ENCODE results near the gene CHST7. TPM values are rescaled to one million over a fixed set of nuclear protein-coding genes. Genes with fewer than 3 reads are reported as not detected.

CHST7 gene
- total RNA-seq, 2 donors from 2014 or later, result 2.0 to 2.9 TPM

DNA sequence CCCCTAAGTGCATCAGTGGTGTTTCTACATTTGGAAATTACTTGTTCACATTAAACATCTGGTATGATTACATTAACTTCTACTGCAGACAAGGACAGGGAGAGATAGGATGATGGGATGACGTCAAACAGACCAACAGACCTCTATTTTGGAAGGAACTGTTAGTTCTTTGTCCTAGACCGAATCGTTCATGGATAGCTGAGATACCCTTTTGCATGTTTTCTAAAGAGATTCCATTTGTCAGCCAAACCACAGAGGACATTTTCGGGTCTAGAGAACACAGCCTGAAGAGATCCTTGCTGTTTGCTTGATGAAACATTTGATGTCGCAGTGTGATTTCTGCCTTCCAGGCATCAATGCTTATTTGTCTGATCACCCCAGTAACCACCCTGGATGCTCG is 27.7 kb downstream of the CHST7 start:
- no peak for DNase-seq (ENCODE audit: low spot score)
- peaks cover 0 to 9% of the 10 kb centered on the region in 2 donors for H3K27me3 Mint-ChIP-seq
- no peak overlapping the region for H3K27ac Mint-ChIP-seq
- peaks cover 0 to 2% of the 10 kb centered on the region in 2 donors for H3K4me1 Mint-ChIP-seq (ENCODE audit: low read depth in 2 of 2)
- ATAC-seq, result no peak
- no peak overlapping the region for H3K4me3 Mint-ChIP-seq
- H3K9me3 Mint-ChIP-seq, result no peaks in the 10 kb centered on the region
- H3K36me3 Mint-ChIP-seq, result no peaks in the 10 kb centered on the region

DNA sequence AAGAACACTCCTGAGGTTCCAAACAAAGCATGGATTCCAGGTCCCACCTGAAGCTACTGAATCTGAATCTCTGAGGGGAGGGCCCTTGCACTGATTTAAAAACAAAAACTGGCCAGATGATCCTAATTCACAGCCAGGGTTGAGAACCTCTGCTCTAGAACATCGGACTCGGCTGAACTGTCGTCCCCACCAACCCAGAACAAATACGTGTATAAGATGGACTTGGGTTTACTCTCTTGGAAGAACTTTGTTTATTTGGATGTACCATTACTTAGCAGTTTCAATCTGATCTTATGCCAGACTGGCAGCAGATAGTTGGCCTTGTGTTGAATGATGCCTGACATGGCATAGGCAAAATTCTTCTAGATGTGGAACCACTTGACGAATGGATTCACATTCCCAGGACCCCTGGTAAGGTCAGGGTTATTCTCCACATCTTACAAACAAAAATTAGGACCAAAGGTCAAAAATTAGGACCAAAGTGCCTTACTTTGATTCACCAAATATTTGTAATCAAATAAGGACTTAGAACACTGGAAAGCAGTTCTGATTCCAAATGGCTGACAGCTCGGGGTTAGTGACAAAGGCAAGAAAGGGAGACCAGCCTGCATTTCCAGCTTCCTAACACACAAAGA is 29.0 kb downstream of the CHST7 start:
- Mint-ChIP-seq H3K4me3 (no peak overlapping the region), H3K4me1 (ENCODE audit: low read depth in 2 of 2) (peaks cover 0 to 2% of the 10 kb centered on the region in 2 donors), H3K27ac (no peak overlapping the region), H3K27me3 (peaks cover 0 to 11% of the 10 kb centered on the region in 2 donors), H3K36me3 (no peaks in the 10 kb centered on the region), H3K9me3 (no peaks in the 10 kb centered on the region)
- DNase-seq (ENCODE audit: low spot score) (no peak), ATAC-seq (no peak)

DNA sequence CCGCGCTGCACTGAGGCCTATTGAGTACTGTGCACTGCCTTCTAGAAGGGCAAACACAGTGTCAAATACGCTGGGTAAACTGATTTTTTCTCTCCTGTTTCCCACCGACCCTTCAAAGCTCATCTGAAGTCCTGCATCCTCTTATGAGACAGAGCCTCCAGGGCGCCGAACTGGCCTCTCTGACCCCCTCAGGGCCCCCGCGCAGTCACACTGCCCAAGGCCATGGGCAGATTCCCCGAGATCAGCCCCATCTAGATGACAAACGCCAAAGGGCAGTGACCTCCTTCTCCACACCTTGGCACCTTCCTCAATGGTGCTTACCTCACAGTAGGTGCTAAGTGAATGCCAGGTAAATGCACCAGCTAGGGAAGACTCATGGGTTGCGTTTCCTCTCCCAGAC is 34.4 kb downstream of the CHST7 start:
- DNase-seq (ENCODE audit: low spot score), result no peak
- Mint-ChIP-seq H3K36me3 (no peaks in the 10 kb centered on the region), H3K9me3 (no peaks in the 10 kb centered on the region), H3K27me3 (peaks cover 0 to 2% of the 10 kb centered on the region in 2 donors), H3K27ac (no peak overlapping the region), H3K4me3 (no peak overlapping the region), H3K4me1 (ENCODE audit: low read depth in 2 of 2) (no peaks in the 10 kb centered on the region)
- ATAC-seq, result peak in 1 of 2 donors; percentile 50

DNA sequence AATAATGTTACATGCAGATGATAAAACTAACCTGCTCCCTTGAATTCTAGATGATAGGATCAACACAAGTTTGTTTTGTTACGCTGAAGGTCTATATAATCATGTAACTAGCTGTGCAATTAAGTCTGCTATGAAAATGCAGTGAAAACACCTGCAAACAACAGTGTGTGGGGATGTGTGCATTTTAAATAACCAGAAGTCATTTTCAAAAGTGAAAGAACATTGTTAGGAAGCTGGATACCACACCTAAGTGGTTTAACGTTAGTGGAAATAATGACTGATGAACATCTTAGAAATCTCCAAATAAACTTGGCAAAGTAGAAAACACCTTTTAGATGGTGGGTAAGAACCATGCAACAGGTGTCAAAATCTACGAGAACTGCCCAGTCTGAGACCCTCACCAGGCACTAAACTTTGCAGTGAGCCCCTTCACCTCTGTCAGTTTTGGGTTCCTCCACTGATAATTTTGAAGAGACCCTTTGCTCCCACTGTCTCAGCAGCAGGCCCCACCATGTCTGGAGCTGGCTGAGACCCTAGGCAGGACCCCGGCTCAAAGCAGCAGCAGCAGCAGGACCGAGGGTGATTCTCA is 36.6 kb downstream of the CHST7 start:
- no peaks in the 10 kb centered on the region for H3K9me3 Mint-ChIP-seq
- no peak for ATAC-seq
- no peaks in the 10 kb centered on the region for H3K36me3 Mint-ChIP-seq
- H3K4me3 Mint-ChIP-seq, result no peak overlapping the region
- H3K4me1 Mint-ChIP-seq (ENCODE audit: low read depth in 2 of 2), result no peaks in the 10 kb centered on the region
- peaks cover 0 to 2% of the 10 kb centered on the region in 2 donors for H3K27me3 Mint-ChIP-seq
- DNase-seq (ENCODE audit: low spot score), result no peak
- H3K27ac Mint-ChIP-seq, result no peak overlapping the region

DNA sequence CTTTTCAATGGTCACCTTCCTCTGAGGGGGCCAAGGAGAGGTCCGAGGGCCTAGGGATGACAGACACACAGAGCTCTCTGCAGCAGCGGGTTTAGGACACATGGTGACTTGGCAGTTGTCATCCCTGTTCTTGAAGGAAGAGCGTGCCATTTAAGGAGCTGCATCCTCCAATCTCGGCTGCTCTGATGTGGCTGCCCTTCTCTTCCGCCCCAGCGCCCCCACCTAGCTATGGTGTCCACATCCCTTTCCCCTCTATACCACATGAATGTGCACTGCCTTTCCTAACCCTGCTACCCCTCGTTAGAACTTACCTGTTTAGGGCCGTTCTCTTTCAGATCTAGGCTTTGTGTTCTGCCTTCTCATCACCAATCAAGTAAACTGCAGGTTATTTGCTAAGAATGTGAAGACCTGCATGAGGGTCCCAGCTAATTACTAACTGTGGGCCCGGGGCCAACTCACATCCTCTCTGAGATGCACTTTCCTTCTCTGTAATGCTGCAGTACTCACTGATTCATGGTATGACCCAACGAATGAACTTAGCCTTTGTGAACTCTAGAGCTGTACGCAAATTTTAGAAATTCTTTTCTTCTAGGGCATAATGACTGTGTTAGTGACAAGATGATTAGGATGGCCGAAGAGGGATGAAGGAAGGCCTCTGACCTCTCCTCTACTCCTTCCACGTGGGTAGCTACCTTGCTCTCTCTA is 38.2 kb downstream of the CHST7 start:
- no peak for DNase-seq (ENCODE audit: low spot score)
- no peak overlapping the region for H3K27ac Mint-ChIP-seq

DNA sequence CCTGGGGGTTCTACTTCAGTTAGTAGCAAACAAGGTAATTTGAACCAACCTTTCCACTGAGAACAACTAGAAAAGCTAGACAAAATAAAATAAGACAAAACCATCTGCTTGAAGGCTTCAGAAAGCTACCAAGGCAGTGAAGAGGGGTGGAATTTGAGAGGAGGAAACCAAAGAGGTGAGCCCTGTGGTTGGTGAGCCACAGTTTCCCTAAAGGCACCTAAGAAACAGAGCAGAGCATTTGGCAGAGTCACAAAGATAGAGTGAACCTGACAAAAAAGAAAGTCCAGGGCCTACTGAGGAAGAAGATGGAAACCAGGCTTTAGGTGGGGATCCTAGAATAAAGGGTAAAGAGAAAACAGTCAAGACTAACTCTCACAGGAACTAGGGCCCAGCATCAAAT is 44.3 kb downstream of the CHST7 start:
- ATAC-seq (no peak), DNase-seq (ENCODE audit: low spot score) (no peak)
- Mint-ChIP-seq H3K36me3 (peaks cover 5% of the 10 kb centered on the region), H3K4me1 (ENCODE audit: low read depth in 2 of 2) (peaks cover 0 to 4% of the 10 kb centered on the region in 2 donors), H3K27ac (no peak overlapping the region), H3K4me3 (no peak overlapping the region), H3K27me3 (peaks cover 0 to 19% of the 10 kb centered on the region in 2 donors), H3K9me3 (no peaks in the 10 kb centered on the region)

More for the DNA sequence above, 38.2 kb downstream of the CHST7 start:
- no peaks in the 10 kb centered on the region for H3K9me3 Mint-ChIP-seq
- no peak overlapping the region for H3K4me3 Mint-ChIP-seq
- no peaks in the 10 kb centered on the region for H3K4me1 Mint-ChIP-seq (ENCODE audit: low read depth in 2 of 2)
- peaks cover 0 to under 1% of the 10 kb centered on the region in 2 donors for H3K27me3 Mint-ChIP-seq
- ATAC-seq, result no peak
- H3K36me3 Mint-ChIP-seq, result no peaks in the 10 kb centered on the region

DNA sequence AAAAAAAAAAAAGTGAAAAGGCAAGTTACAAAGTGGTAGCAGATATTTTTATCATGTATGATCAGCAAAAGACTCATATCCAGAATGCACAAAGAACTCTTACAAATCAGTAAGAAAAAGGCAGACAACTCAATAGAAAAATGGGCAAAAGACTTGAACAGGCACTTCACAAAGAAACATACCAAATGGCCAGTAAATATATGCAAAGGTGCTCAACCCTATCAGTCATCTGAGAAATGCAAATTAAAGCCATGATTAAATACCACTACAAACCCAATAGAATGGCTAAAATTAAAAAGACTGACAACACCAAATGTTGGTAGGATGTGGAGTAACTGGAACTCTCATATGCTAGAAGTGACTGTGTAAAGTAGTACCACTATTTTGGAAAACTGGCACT is 45.4 kb downstream of the CHST7 start:
- Mint-ChIP-seq H3K27me3 (peaks cover 0 to 22% of the 10 kb centered on the region in 2 donors), H3K36me3 (peaks cover 5% of the 10 kb centered on the region)

DNA sequence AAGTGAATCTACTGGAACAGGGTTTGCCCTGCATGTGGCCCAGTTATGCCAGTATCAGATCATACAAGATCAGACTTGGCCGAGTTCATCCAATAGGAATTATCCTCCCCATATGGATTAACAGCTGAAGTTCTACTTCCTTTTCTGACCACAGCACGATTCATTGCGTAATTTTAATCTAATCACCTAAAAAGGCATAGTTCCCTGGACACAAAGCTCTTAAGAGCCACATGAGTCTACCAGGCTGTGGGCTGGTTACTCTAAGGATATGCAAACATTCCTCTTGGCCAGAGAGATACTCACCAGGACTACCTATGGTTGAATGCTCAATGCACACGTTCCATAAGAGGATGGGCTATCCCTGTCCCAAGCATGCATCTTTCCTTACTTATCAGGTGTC is 46.9 kb downstream of the CHST7 start:
- Mint-ChIP-seq H3K27me3 (peaks cover 0 to 22% of the 10 kb centered on the region in 2 donors), H3K27ac (no peak overlapping the region), H3K9me3 (no peaks in the 10 kb centered on the region), H3K4me3 (no peak overlapping the region), H3K36me3 (peaks cover 5% of the 10 kb centered on the region), H3K4me1 (ENCODE audit: low read depth in 2 of 2) (peaks cover 0 to 4% of the 10 kb centered on the region in 2 donors)
- DNase-seq (ENCODE audit: low spot score) (no peak), ATAC-seq (no peak)

More for the DNA sequence above, 45.4 kb downstream of the CHST7 start:
- no peaks in the 10 kb centered on the region for H3K9me3 Mint-ChIP-seq
- no peak for DNase-seq (ENCODE audit: low spot score)
- no peak overlapping the region for H3K27ac Mint-ChIP-seq
- no peak for ATAC-seq
- H3K4me3 Mint-ChIP-seq, result no peak overlapping the region
- peaks cover 0 to 4% of the 10 kb centered on the region in 2 donors for H3K4me1 Mint-ChIP-seq (ENCODE audit: low read depth in 2 of 2)

DNA sequence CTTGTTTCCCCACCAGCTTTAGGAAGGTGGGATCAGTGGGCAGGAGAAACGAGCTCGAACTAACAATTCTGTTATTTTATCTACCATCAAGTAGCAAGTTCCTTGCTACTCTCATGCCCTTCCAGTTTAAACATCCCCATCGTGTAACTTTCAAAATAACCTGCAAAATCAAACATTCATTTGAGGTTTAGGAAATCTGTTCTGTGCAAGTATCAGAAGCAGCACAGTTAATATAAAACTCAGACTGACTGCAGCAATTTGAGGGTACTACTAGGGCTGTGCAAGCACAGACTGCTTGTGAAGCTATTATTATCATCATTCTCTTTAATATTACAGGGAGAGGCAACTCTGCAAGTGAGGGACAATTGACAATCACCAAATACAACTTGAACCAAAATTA is 48.0 kb downstream of the CHST7 start:
- Mint-ChIP-seq H3K4me1 (ENCODE audit: low read depth in 2 of 2) (peaks cover 2 to 5% of the 10 kb centered on the region in 2 donors), H3K36me3 (peaks cover 5% of the 10 kb centered on the region), H3K27ac (no peak overlapping the region), H3K4me3 (no peak overlapping the region), H3K27me3 (peaks cover 0 to 23% of the 10 kb centered on the region in 2 donors), H3K9me3 (no peaks in the 10 kb centered on the region)
- ATAC-seq (no peak), DNase-seq (ENCODE audit: low spot score) (no peak)

DNA sequence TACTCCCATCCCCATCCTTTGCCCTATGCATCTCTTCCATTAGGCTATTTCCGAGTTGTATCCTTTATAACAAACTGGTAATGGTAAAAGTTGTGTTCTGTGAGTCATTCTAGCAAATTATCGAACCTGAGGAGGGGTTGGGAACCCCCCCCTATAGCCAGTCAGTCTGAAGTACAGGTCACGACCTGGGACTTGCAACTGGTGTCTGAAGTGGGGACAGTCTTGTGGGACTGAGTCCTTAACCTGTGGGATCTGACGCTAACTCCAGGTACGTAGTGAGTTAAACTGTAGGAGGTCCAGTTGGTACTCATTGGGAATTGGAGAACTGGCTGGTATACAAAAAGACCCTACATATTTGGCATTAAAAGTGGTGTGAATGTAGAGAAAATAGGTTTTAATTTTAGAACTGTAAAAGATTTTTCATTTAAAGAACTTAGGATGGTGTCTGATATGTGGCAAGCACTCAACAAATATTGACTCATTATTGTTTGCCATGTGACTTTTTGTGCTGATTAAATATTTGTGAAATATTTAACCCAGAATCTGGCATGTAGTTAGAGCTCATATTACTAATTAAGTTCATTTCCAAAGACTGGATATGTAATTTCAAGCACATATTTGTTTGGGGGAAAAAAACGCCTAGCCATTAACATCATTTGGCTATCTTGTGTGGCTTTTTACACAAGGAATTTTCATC is 50.7 kb downstream of the CHST7 start:
- H3K27ac Mint-ChIP-seq, result no peak overlapping the region
- no peak for DNase-seq (ENCODE audit: low spot score)
- peaks cover 8 to 14% of the 10 kb centered on the region in 2 donors for H3K4me1 Mint-ChIP-seq (ENCODE audit: low read depth in 2 of 2)
- H3K36me3 Mint-ChIP-seq, result no peaks in the 10 kb centered on the region
- ATAC-seq, result no peak
- H3K4me3 Mint-ChIP-seq, result no peak overlapping the region
- H3K9me3 Mint-ChIP-seq, result no peaks in the 10 kb centered on the region
- peaks cover 0 to 22% of the 10 kb centered on the region in 2 donors for H3K27me3 Mint-ChIP-seq

DNA sequence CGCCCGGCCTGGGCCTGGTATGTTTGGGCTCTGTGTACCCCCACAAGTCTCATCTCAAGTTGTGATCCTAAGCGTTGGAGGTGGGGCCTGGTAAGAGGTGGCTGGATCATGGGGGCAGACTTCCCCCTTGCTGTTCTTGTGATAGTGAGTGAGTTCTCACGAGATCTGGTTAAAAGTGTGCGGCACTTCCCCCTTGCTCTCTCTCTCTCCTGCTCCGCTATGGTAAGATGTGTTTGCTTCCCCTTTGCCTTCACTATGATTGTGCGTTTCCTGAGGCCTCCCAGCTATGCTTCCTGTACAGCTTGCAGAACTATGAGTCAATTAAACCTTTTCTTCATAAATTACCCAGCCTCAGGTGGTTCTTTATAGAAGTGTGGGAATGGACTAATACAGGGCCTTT is 53.0 kb downstream of the CHST7 start:
- Mint-ChIP-seq H3K27me3 (peaks cover 0 to 32% of the 10 kb centered on the region in 2 donors), H3K9me3 (no peaks in the 10 kb centered on the region), H3K4me3 (peak overlapping the region; percentile 27), H3K4me1 (ENCODE audit: low read depth in 2 of 2) (peaks cover 8 to 14% of the 10 kb centered on the region in 2 donors), H3K27ac (peak overlapping the region in 1 of 2 donors; percentile 28), H3K36me3 (no peaks in the 10 kb centered on the region)
- DNase-seq (ENCODE audit: low spot score) (no peak), ATAC-seq (peak in 1 of 2 donors; percentile 72)

DNA sequence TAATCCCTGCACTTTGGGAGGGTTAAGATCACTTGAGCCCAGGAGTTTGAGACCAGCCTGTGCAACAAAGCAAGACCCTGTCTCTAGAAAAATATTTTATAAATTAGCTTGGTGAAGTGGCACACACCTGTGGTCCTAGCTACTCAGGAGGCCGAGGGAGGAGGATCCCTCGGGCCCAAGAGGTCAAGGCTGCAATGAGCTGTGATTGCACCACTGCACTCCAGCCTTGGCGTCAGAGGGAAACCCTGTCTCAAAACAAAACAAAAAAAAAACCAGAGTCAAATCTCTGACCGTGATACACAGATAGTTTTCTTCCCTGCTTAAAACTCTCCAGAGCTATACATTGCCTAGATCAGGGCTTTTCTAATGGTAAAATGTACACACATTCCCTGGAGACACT is 53.5 kb downstream of the CHST7 start:
- Mint-ChIP-seq H3K4me1 (ENCODE audit: low read depth in 2 of 2) (peaks cover 8 to 14% of the 10 kb centered on the region in 2 donors), H3K9me3 (no peaks in the 10 kb centered on the region), H3K27ac (no peak overlapping the region), H3K27me3 (peaks cover 0 to 30% of the 10 kb centered on the region in 2 donors), H3K36me3 (no peaks in the 10 kb centered on the region), H3K4me3 (peak overlapping the region; percentile 27)
- DNase-seq (ENCODE audit: low spot score) (no peak), ATAC-seq (no peak)

DNA sequence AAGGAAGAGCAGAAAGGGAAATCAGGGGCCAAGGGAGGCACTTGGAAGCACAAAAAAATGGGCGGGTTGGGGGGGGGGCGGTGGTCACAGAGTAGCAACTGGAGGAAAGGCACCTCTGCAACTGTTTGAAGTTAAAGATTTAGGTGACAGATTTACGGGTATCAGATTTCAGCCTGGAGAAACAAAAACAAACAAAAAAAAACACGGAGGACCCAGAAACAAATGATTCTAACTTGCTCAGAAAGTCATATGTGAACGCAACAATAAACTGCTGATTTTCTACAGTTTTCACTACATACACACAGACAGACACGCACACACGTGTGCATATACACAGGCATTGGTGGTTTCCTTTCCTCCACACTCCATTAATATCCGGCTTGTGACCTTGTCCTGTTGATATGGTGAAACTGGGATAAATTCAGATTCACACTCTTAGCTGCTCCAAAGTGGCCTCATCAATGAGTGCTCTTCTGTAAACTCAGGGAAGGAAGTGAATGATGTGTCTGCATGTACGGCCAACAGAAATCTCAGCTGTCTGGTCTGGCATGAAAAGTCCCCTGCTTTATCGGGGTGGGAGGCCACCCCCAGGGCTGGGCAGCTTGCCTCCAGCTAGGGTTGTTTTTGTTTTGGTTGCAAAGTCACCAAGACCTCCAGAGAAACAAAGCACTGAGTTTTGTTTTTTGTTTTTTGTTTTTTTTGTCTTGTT is 54.3 kb downstream of the CHST7 start:
- Mint-ChIP-seq H3K9me3 (no peaks in the 10 kb centered on the region), H3K27ac (peak overlapping the region in 1 of 2 donors; percentile 49), H3K27me3 (peaks cover 0 to 31% of the 10 kb centered on the region in 2 donors), H3K36me3 (no peaks in the 10 kb centered on the region), H3K4me3 (peak overlapping the region; percentile 70), H3K4me1 (ENCODE audit: low read depth in 2 of 2) (peaks cover 8 to 14% of the 10 kb centered on the region in 2 donors)
- DNase-seq (ENCODE audit: low spot score) (no peak), ATAC-seq (no peak)

All from natural killer cell treated with Interleukin-12 subunit alpha and Interleukin-12 subunit beta and Interleukin-15 and Interleukin-18, amount 100 ng/mL, for 72 hours (primary cell).